Calu3 (cell line): ENCODE data around the gene PDYN. TPM values are rescaled to one million over a fixed set of nuclear protein-coding genes. Genes with fewer than 3 reads are reported as not detected.

Experiments
- BruUV-seq: library from RNA; stranded (reverse); fragments of 400-500 nt; replicated peaks from 2 replicates; lab custom pipeline; 2021; lab: Mats Ljungman, UMichigan
- CTCF ChIA-PET: fragments of 300-600 bp; sonication (Branson Sonifier 250); formaldehyde crosslinking; loops from one replicate; lab custom pipeline; 2022; ENCODE audit warnings: antibody characterized with exemption; lab: Charles Lee
- DNase-seq: peaks from one replicate; pipeline ENCODE4 v3.0.0; 2022
- H3K27ac Mint-ChIP-seq: one replicate; pipeline ENCODE4 v1.8.0; 2022; ENCODE audit warnings: mixed read lengths; ENCODE audit not compliant: unreplicated experiment
- H3K27me3 Mint-ChIP-seq: one replicate; pipeline ENCODE4 v1.8.0; 2022; ENCODE audit warnings: mixed read lengths; ENCODE audit not compliant: unreplicated experiment
- H3K36me3 Mint-ChIP-seq: one replicate; pipeline ENCODE4 v1.8.0; 2022; ENCODE audit warnings: mild to moderate bottlenecking, moderate library complexity, mixed read lengths; ENCODE audit not compliant: insufficient read depth, unreplicated experiment
- H3K4me1 Mint-ChIP-seq: one replicate; pipeline ENCODE4 v1.8.0; 2022; ENCODE audit warnings: mild to moderate bottlenecking, low read depth, mixed read lengths; ENCODE audit not compliant: unreplicated experiment
- H3K4me3 Mint-ChIP-seq: one replicate; pipeline ENCODE4 v1.8.0; 2022; ENCODE audit warnings: mild to moderate bottlenecking, low read depth, moderate library complexity, mixed read lengths; ENCODE audit not compliant: unreplicated experiment
- H3K9me3 Mint-ChIP-seq: one replicate; pipeline ENCODE4 v1.8.0; 2022; ENCODE audit warnings: low read depth, mixed read lengths; ENCODE audit not compliant: unreplicated experiment
- CTCF ChIP-seq: fragments of 200-600 bp; IDR thresholded peaks from one replicate; pipeline ENCODE4 v1.8.0; 2022; ENCODE audit warnings: antibody characterized with exemption; ENCODE audit not compliant: unreplicated experiment
- intact Hi-C: fragments of 100-400 bp; cut with micrococcal nuclease; formaldehyde crosslinking; loops from one replicate; pipeline ENCODE4 v1.10.0; 2022; ENCODE audit not compliant: unreplicated experiment
- total RNA-seq: library from RNA; stranded (reverse); gene quantifications from 2 replicates; pipeline ENCODE4 v1.2.3, GENCODE V29; 2022

Gene PDYN
- total RNA-seq, 1 experiment from 2014 or later = not detected

- Mint-ChIP-seq H3K4me1 (no peaks in the 10 kb centered on the region), H3K4me3 (no peak overlapping the region), H3K27ac (no peak overlapping the region), H3K36me3 (peaks cover 6% of the 10 kb centered on the region), H3K27me3 (no peaks in the 10 kb centered on the region), H3K9me3 (no peaks in the 10 kb centered on the region)
- CTCF ChIA-PET = no interaction called here
- BruUV-seq = no TSS peak
- DNase-seq = no peak
- TF ChIP-seq CTCF = no peak
- intact Hi-C loops = no loop called here
These were observed 60.9 kb downstream of the PDYN start for GRCh38 chr20:1932971-1933370.

GRCh38 chr20:1931830-1932229 lies 62.0 kb downstream of the PDYN start:
- Mint-ChIP-seq H3K9me3 (no peaks in the 10 kb centered on the region), H3K36me3 (peaks cover 6% of the 10 kb centered on the region), H3K27ac (no peak overlapping the region), H3K4me1 (no peaks in the 10 kb centered on the region), H3K4me3 (no peak overlapping the region), H3K27me3 (no peaks in the 10 kb centered on the region)
- TF ChIP-seq CTCF = no peak
- DNase-seq = no peak
- intact Hi-C loops = no loop called here
- no TSS peak for BruUV-seq
- CTCF ChIA-PET = no interaction called here

- no peak for DNase-seq
- no peaks in the 10 kb centered on the region for H3K27me3 Mint-ChIP-seq
- no peak for TF ChIP-seq CTCF
- no peaks in the 10 kb centered on the region for H3K9me3 Mint-ChIP-seq
- CTCF ChIA-PET = no interaction called here
- peaks cover 6% of the 10 kb centered on the region for H3K36me3 Mint-ChIP-seq
- no TSS peak for BruUV-seq
- intact Hi-C loops = no loop called here
- H3K4me3 Mint-ChIP-seq = no peak overlapping the region
- no peaks in the 10 kb centered on the region for H3K4me1 Mint-ChIP-seq
- no peak overlapping the region for H3K27ac Mint-ChIP-seq
These were observed 63.7 kb downstream of the PDYN start for GRCh38 chr20:1930165-1930564.

- Mint-ChIP-seq H3K36me3 (peaks cover 6% of the 10 kb centered on the region), H3K9me3 (no peaks in the 10 kb centered on the region), H3K27ac (no peak overlapping the region), H3K27me3 (no peaks in the 10 kb centered on the region), H3K4me1 (no peaks in the 10 kb centered on the region), H3K4me3 (no peak overlapping the region)
- intact Hi-C loops = no loop called here
- CTCF ChIA-PET = no interaction called here
- TF ChIP-seq CTCF = no peak
- no TSS peak for BruUV-seq
- DNase-seq = no peak
These were observed 64.4 kb downstream of the PDYN start for GRCh38 chr20:1929460-1929859.
